Neural cell (in vitro differentiated cells): ENCODE data around the gene UBXN1. TPM values are rescaled to one million over a fixed set of nuclear protein-coding genes. Genes with fewer than 3 reads are reported as not detected.

Experiments used
- H2AFZ ChIP-seq: fragments of 200-600, 300-800 bp; sonication (generic), shearing (Covaris generic); 2 replicates; pipeline ENCODE4 v1.6.0; 2014; ENCODE audit warnings: low read depth, mild to moderate bottlenecking, antibody characterized with exemption, low read length, moderate library complexity
- H3F3A ChIP-seq: fragments of 200-600 bp; shearing (Covaris generic); 2 replicates; pipeline ENCODE4 v1.6.1; 2016; ENCODE audit warnings: mild to moderate bottlenecking, moderate library complexity, mixed read lengths, antibody characterized with exemption, low read length; ENCODE audit not compliant: insufficient read depth, poor library complexity, severe bottlenecking
- H3K27ac ChIP-seq: fragments of 200-600, 300-800 bp; sonication (generic), shearing (Covaris generic); 2 replicates; pipeline ENCODE4 v1.5.1; 2014; ENCODE audit warnings: mild to moderate bottlenecking, low read length, moderate library complexity
- H3K27me3 ChIP-seq: fragments of 300-800, 200-600 bp; sonication (generic), shearing (Covaris generic); 2 replicates; pipeline ENCODE4 v1.6.0; 2014; ENCODE audit warnings: mild to moderate bottlenecking, low read depth, low read length, moderate library complexity; ENCODE audit not compliant: insufficient read depth
- H3K36me3 ChIP-seq: fragments of 300-800, 200-600 bp; sonication (generic), shearing (Covaris generic); 2 replicates; pipeline ENCODE4 v1.5.1; 2014; ENCODE audit warnings: mild to moderate bottlenecking, antibody characterized with exemption, low read length, moderate library complexity; ENCODE audit not compliant: insufficient read depth
- H3K4me2 ChIP-seq: fragments of 300-800, 200-600 bp; sonication (generic), shearing (Covaris generic); 2 replicates; pipeline ENCODE4 v1.6.0; 2014; ENCODE audit warnings: mild to moderate bottlenecking, low read length
- H3K4me3 ChIP-seq: fragments of 300-800, 200-600 bp; sonication (generic), shearing (Covaris generic); 2 replicates; pipeline ENCODE4 v1.5.1; 2014; ENCODE audit warnings: mild to moderate bottlenecking, low read length, moderate library complexity
- H3K79me2 ChIP-seq: fragments of 200-600 bp; shearing (Covaris generic); replicated peaks from 2 replicates; pipeline ENCODE4 v1.6.0; 2014; ENCODE audit warnings: mild to moderate bottlenecking, low read length, moderate library complexity; ENCODE audit not compliant: insufficient read depth
- H3K9ac ChIP-seq: fragments of 300-800, 200-600 bp; sonication (generic), shearing (Covaris generic); 2 replicates; pipeline ENCODE4 v1.6.1; 2016; ENCODE audit warnings: mild to moderate bottlenecking, low read length, mixed read lengths
- H3K9me2 ChIP-seq: fragments of 200-600 bp; shearing (Covaris generic); 2 replicates; pipeline ENCODE4 v1.6.1; 2016; ENCODE audit warnings: mild to moderate bottlenecking, low read length, mixed read lengths; ENCODE audit not compliant: insufficient read depth
- H3K9me3 ChIP-seq: fragments of 200-600, 300-800 bp; sonication (generic), shearing (Covaris generic); 2 replicates; pipeline ENCODE4 v1.6.1; 2016; ENCODE audit warnings: mild to moderate bottlenecking, mixed run types, low read length, moderate library complexity, mixed read lengths
- H4K20me1 ChIP-seq: fragments of 200-600 bp; shearing (Covaris generic); 2 replicates; pipeline ENCODE4 v1.6.1; 2016; ENCODE audit warnings: mild to moderate bottlenecking, mixed run types; ENCODE audit not compliant: insufficient read depth
- CTCF ChIP-seq: fragments of 450-650 bp; IDR thresholded peaks from 2 replicates; pipeline ENCODE4 v1.5.1; 2014; ENCODE audit warnings: antibody characterized with exemption, mild to moderate bottlenecking, moderate library complexity; ENCODE audit not compliant: poor library complexity, severe bottlenecking
- EP300 ChIP-seq: fragments of 450-650 bp; conservative IDR thresholded peaks from 2 replicates; pipeline ENCODE4 v1.6.1; 2014; ENCODE audit warnings: antibody characterized with exemption, mild to moderate bottlenecking, moderate library complexity; ENCODE audit not compliant: poor library complexity, severe bottlenecking
- EZH2 ChIP-seq: fragments of 200-600, 300-800 bp; shearing (Covaris generic), sonication (generic); IDR thresholded peaks from 2 replicates; pipeline ENCODE4 v1.6.1; 2014; ENCODE audit warnings: antibody characterized with exemption, low read length, borderline replicate concordance, mild to moderate bottlenecking; ENCODE audit not compliant: insufficient read depth, poor library complexity, severe bottlenecking
- MXI1 ChIP-seq: fragments of 450-650 bp; conservative IDR thresholded peaks from 2 replicates; pipeline ENCODE4 v1.6.1; 2014; ENCODE audit warnings: antibody characterized with exemption, mild to moderate bottlenecking; ENCODE audit not compliant: poor library complexity, severe bottlenecking
- POLR2AphosphoS5 ChIP-seq: IDR thresholded peaks from 2 replicates; pipeline ENCODE4 v1.6.1; 2012
- RAD21 ChIP-seq: fragments of 450-650 bp; conservative IDR thresholded peaks from 2 replicates; pipeline ENCODE4 v1.6.1; 2014; ENCODE audit warnings: antibody characterized with exemption, mild to moderate bottlenecking, moderate library complexity
- REST ChIP-seq: IDR thresholded peaks from 2 replicates; pipeline ENCODE4 v1.6.1; 2012; ENCODE audit warnings: borderline replicate concordance
- SMC3 ChIP-seq: fragments of 450-650 bp; conservative IDR thresholded peaks from 2 replicates; pipeline ENCODE4 v1.6.1; 2014; ENCODE audit warnings: antibody characterized with exemption, mild to moderate bottlenecking, moderate library complexity; ENCODE audit not compliant: poor library complexity
- TAF1 ChIP-seq: IDR thresholded peaks from 2 replicates; pipeline ENCODE4 v1.6.1; 2012; ENCODE audit warnings: low read depth
- polyA plus RNA-seq: library from polyadenylated mRNA; depleted of rRNA; stranded (reverse); fragments of >200 nt; gene quantifications from 2 replicates; pipeline ENCODE4 v1.2.3, GENCODE V29; 2014

UBXN1 gene
- polyA plus RNA-seq, 1 donor from 2014 or later: 209 TPM

GRCh38 chr11:62726156-62726914, 47.5 kb upstream of the UBXN1 start:
- H3K27ac ChIP-seq: peak overlapping the region; percentile 93
- H3K27me3 ChIP-seq: no peaks in the 10 kb centered on the region
- no peak overlapping the region for H2AFZ ChIP-seq
- no peaks in the 10 kb centered on the region for H3K9me2 ChIP-seq
- peaks cover 3% of the 10 kb centered on the region for H4K20me1 ChIP-seq
- no peaks in the 10 kb centered on the region for H3K9me3 ChIP-seq
- H3K9ac ChIP-seq: peak overlapping the region; percentile 75
- H3K4me3 ChIP-seq: peak overlapping the region; percentile 83
- TF ChIP-seq CTCF (no peak), EP300 (no peak), TAF1 (no peak), SMC3 (no peak), RAD21 (no peak), POLR2AphosphoS5 (no peak), EZH2 (no peak), MXI1 (no peak), REST (no peak)
- peaks cover 62% of the 10 kb centered on the region for H3K79me2 ChIP-seq
- peaks cover 5% of the 10 kb centered on the region for H3F3A ChIP-seq
- peaks cover 17% of the 10 kb centered on the region for H3K36me3 ChIP-seq
- peak overlapping the region; percentile 99 for H3K4me2 ChIP-seq

GRCh38 chr11:62725646-62726045, 46.8 kb upstream of the UBXN1 start:
- Histone ChIP-seq H3F3A (peaks cover 5% of the 10 kb centered on the region), H2AFZ (no peak overlapping the region), H3K4me3 (peak overlapping the region; percentile 83), H3K36me3 (peaks cover 22% of the 10 kb centered on the region), H3K9me3 (no peaks in the 10 kb centered on the region), H3K27me3 (no peaks in the 10 kb centered on the region), H3K4me2 (peak overlapping the region; percentile 99), H3K79me2 (peaks cover 67% of the 10 kb centered on the region), H3K27ac (peak overlapping the region; percentile 93), H3K9ac (peak overlapping the region; percentile 75), H4K20me1 (peaks cover 3% of the 10 kb centered on the region), H3K9me2 (no peaks in the 10 kb centered on the region)
- TF ChIP-seq EP300 (no peak), REST (no peak), SMC3 (no peak), RAD21 (no peak), TAF1 (no peak), POLR2AphosphoS5 (no peak), CTCF (no peak), MXI1 (no peak), EZH2 (no peak)
